COR-L47 (cell line): Measurements from ENCODE around the gene MSMB.
"Not testable (repeated sequence)": the region's sequence is repeated elsewhere in the genome, so short reads cannot be mapped to it uniquely, and the experiment has no call there.

ENCODE experiments used
- DNase-seq: peaks from one replicate; lab custom pipeline; 2025; lab: John Stamatoyannopoulos, UW

Gene MSMB

GRCh38 chr10:46069771-46070463 is 23.8 kb upstream of the MSMB start:
- no peak for DNase-seq

- no peak for DNase-seq
Measured at GRCh38 chr10:46068905-46069304, 22.8 kb upstream of the MSMB start.

- no peak for DNase-seq
Measured at GRCh38 chr10:46068117-46068516, 22.0 kb upstream of the MSMB start.

GRCh38 chr10:46064269-46064817 is 18.3 kb upstream of the MSMB start:
- no peak for DNase-seq

GRCh38 chr10:46062723-46063428 is 16.8 kb upstream of the MSMB start:
- DNase-seq, result no peak

GRCh38 chr10:46060706-46061105 is 14.6 kb upstream of the MSMB start:
- no peak for DNase-seq

- DNase-seq, result not testable (repeated sequence)
Measured at GRCh38 chr10:46057927-46058326, 11.9 kb upstream of the MSMB start.

- DNase-seq, result no peak
Measured at GRCh38 chr10:46057038-46057437, 11.0 kb upstream of the MSMB start.

GRCh38 chr10:46055771-46056170 is 9.7 kb upstream of the MSMB start:
- DNase-seq, result no peak

- DNase-seq, result no peak
Measured at GRCh38 chr10:46053534-46054434, 7.7 kb upstream of the MSMB start.

GRCh38 chr10:46052791-46053375 is 6.8 kb upstream of the MSMB start:
- DNase-seq, result no peak

GRCh38 chr10:46052057-46052790 is 6.2 kb upstream of the MSMB start:
- no peak for DNase-seq

GRCh38 chr10:46050941-46051623 is 5.0 kb upstream of the MSMB start:
- DNase-seq, result no peak

GRCh38 chr10:46049497-46049831 is 3.4 kb upstream of the MSMB start:
- DNase-seq, result not testable (repeated sequence)

GRCh38 chr10:46048152-46048551 is 2.1 kb upstream of the MSMB start:
- DNase-seq, result no peak

- DNase-seq, result no peak
Measured at GRCh38 chr10:46042527-46042926, 3.5 kb downstream of the MSMB start.

GRCh38 chr10:46040004-46040403 is 6.1 kb downstream of the MSMB start:
- DNase-seq, result no peak

GRCh38 chr10:46037107-46037825 is 8.8 kb downstream of the MSMB start:
- no peak for DNase-seq

GRCh38 chr10:46035923-46036849 is 9.9 kb downstream of the MSMB start:
- DNase-seq, result no peak
